Measurements from ENCODE around the gene STXBP4.
"Not testable (repeated sequence)": the region's sequence is repeated elsewhere in the genome, so short reads cannot be mapped to it uniquely, and the experiment has no call there.

STXBP4 gene

GRCh38 chr17:55057184-55057583, 88.6 kb downstream of the STXBP4 start:
- no peak for DNase-seq

- no peak for DNase-seq
Measured at GRCh38 chr17:55059724-55060123, 91.2 kb downstream of the STXBP4 start.

GRCh38 chr17:55062921-55063320, 94.4 kb downstream of the STXBP4 start:
- DNase-seq, result no peak

DNA sequence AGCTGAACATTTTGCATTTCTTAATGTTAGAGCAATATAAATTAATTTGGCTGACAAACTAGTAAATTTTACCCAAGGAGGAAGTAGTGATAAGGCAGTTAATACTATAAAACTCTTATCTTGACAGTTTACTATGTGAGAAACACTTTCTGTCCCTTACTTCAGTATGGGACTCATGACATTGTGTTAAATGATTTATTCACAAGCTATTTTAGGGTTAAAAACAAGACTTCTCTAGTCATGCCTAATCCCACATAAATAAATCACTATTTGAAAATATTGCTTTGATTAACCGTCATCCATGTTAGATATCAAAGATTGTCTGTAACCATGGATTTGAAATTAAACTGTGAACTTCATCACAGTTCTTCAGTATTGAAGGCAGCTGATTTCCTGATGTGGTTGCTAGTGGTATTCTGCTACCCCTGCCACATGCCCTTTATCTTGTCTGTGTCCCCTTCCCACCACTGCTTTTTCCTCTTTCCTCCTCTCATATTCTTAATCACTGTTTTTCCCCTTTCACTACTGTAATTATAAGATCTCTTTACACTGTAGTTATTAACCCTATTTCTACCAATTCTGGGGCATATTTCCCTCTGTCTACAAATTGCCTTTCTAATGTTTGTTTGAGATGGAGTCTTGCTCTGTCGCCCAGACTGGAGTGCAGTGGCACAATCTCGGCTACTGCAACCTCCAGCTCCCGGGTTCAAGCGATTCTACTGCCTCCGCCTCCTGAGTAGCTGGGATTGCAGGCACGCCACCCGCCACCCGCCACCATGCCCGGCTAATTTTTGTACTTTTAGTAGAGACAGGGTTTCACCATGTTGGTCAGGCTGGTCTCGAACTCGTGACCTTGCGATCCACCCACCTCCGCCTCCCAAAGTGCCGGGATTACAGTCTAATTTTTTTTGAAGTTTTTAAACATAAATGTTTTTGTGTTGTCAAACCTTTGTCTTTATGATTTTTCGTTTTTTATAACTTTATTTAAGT, 95.6 kb downstream of the STXBP4 start:
- DNase-seq, result no peak

DNA sequence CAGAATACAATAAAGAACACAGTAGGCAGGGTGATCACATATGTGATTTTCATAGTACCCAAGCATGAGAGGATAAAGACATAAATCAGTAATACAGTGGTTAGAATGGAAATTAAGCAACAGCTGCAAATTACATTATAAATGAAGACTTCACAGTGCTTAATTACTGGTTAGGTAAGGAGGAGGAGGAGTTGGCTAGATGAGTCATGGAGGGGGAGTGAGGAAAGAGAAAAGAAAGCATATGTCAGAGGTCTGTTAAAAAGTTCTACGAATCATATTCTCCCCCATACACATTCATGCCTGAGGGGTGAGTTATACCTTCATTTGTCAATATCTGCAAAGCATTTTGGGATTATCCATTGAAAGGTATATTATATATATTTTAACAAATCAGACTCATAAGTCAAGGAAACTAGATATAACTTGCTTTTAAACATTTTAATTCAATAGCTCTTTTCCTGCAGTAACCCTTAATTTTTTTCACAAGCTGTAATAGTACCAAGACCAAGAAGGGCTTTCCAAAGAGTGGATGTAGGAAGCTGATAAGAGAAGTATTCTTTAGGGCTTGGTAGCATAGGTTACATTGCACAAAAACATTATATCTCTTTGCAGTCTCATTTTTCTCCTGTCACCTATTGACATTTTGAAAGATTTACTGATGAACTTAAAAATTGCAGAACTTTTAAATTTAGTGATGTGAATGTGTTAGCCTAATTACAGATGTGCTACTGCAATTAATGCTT, 99.3 kb downstream of the STXBP4 start:
- no peak for DNase-seq

- DNase-seq, result no peak
Measured at GRCh38 chr17:55068862-55069811, 100.6 kb downstream of the STXBP4 start.

- no peak for DNase-seq
Measured at GRCh38 chr17:55069983-55070529, 101.5 kb downstream of the STXBP4 start.

- no peak for DNase-seq
Measured at GRCh38 chr17:55072898-55073297, 104.3 kb downstream of the STXBP4 start.

DNA sequence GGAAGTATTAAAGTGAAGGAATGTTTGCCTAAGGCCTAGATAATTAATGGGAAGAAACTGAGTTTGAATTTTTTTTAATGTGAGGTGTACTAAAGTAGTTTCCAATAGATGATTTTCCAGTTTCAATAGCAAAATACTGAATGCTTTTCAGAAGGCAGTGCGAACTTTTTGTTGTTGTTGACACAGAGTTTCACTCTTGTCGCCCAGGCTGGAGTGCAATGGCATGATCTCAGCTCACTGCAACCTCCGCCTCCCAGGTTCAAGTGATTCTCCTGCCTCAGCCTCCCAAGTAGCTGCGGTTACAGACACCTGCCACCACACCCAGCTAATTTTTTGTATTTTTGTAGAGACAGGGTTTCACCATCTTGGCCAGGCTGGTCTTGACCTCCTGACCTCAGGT, 104.9 kb downstream of the STXBP4 start:
- DNase-seq, result not testable (repeated sequence)

DNA sequence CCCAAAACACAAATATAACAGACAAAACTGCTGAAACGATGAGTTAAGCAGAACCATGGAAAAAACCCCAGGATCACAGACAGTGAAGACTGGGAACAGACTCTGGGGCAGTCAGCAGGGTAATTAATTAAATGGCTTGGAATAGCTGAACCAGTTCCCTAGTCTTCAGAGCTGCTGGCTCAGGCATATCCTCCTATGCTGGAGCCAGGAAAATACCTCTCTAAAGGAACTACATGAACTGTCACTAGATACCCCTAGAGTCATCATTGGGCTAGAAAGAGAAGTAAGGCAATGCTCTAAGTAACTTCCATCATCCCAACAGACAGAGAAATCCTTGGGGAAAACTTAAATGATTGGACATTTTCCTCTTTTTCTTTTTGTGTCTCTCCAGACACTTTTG, 113.0 kb downstream of the STXBP4 start:
- no peak for DNase-seq

DNA sequence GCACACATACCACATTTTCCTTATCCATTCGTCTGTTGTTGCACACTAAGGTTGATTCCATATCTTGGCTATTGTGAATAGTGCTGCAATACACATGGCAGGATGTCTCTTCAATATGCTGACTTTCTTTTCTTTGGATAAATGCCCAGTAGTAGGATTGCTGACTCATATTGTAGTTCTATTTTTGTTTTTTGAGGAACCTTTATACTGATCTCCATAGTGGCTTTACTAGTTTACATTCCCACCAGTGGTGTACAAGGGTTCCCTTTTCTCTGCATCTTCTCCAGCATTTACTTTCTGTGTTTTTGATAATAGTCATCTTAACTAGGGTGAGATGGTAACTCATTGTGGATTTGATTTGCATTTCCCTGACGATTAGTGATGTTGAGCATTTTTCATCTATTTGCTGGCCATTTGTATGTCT, 118.1 kb downstream of the STXBP4 start:
- DNase-seq, result no peak

GRCh38 chr17:55089256-55089655, 120.7 kb downstream of the STXBP4 start:
- no peak for DNase-seq

DNA sequence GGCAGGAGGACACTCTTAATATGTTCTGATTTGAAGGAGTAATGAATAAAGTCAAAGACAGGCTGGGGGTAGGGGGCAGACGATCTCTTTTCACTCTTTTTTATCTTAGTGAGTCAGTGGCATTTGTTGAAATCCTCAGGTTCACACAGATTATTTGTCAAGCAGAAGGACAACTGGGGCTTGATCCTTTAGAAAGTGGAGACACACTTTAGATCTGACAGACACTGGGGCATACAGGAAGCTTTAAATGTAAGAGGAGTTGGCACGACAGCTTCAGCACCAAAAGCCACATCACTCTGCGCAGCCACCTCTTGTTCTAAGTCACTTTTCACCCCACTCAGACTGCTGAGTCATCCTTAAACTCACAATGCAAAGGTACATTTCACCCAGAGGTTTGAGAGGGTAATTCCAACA, 121.5 kb downstream of the STXBP4 start:
- DNase-seq, result no peak

DNA sequence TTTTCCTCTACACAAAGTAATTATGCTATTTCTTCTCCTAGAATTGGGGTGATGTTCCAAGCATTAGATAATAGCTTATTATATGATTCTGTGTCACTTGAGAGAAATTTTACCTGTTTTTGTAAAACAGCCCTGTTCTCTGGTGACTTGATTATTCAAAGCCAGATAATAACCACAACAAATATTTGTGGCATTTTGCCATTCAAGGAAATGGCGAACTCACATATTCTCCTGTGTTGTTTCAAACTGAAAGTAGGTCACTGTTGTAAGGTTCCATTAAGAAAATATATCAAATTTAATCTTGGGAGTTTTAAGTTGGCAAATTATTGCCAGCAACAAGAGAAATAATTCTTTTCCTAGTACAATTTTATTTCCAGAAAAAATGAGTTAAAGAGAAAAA, 124.8 kb downstream of the STXBP4 start:
- no peak for DNase-seq

DNA sequence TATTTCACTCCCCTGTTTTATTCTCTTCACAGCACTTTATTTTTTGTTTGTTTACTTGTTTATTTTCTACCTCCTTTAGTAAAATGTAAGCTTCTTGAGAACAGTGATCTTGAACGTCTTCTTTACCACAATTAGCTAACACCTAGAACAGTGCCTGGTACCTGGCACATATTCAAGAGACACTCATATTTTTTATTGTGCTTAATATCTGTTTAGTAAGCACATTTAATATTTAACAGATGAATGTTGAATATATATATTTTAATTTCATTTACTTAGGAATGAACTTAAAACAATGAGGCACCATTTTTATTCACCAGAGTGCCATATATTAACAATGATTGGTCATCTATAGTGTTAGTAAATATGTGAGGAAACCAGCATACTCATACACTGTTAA, 130.2 kb downstream of the STXBP4 start:
- no peak for DNase-seq

- no peak for DNase-seq
Measured at GRCh38 chr17:55110521-55110920, 142.0 kb downstream of the STXBP4 start.

GRCh38 chr17:55114283-55114682, 145.7 kb downstream of the STXBP4 start:
- DNase-seq, result no peak

- DNase-seq, result no peak
Measured at GRCh38 chr17:55116440-55116914, 147.9 kb downstream of the STXBP4 start.

DNA sequence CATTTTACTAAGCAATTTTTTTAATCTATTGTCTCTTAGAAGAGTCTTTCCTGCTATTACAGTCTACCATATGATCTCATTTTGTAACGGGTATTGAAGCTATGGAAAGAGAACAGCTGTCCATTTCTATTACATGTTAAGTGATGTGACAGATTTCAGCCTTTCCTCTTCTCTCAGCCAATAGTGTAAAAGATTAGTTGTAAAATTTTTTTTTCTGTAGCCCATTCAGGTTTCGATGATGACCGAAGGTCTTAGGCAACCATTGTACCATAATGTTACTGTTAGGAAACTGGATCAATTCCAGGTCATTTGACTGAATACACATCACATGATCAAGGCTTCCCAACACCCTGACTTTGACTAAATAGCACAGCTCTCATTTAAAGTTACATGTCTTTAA, 148.6 kb downstream of the STXBP4 start:
- DNase-seq, result no peak

DNA sequence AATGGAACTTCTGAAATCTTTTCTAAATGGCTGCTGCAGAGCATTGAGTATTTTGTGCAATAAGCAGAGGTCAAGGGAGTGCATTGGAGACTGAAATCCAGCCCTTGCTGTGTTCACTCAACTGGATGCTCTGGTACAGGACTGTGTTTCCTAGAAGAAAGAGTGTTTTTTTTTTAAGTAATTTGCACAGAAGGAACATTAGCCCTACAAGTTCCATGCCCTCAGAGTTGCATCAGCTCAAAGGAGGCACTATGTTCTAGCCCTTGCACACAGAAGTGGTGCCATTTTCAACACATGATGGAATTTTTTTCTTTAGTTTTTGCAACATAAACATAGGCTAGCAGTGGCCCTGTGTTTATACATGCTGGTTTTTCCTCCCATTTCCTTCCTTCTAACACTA, 152.1 kb downstream of the STXBP4 start:
- DNase-seq, result no peak

DNA sequence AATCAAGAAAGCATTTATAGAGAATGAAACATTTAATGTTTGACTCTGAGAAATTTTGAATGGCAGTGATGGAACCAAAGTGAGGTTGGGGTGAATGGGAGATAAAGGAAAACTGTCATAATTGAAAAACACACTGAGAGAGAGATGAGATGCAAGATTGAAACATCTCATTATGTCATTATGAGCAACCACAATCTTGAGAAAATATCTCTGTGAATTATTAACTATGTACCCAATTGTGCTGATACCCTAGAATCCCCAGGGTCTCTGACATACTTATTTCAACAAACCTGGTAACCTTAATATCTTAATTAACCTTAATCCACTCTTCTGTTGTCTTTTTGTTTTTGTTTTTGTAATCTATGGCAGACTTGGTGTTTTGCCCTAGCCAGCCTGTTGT, 152.7 kb downstream of the STXBP4 start:
- no peak for DNase-seq

GRCh38 chr17:55122114-55122513, 153.5 kb downstream of the STXBP4 start:
- no peak for DNase-seq
